Measurements from ENCODE around the gene MYDGF.

MYDGF gene

DNA sequence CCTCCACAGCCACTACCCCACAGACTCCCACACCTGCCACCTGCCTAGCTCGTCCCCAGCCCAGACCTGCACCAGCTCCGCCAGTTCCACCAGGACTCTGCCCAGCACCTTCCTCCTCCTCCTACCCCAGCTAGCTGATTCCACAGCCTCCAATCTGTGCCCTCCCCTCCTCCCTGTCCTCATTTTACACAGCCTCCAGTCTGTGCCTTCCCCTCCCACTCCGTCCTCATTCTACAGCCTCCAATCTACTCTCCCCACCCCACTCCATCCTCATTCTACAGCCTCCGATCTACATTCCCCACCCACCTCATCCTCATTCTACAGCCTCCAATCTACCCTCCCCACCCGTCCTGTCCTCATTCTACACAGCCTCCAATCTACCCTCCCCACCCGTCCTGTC lies 7.3 kb downstream of the MYDGF start:
- DNase-seq (ENCODE audit: insufficient read length): no peak
- peak; percentile 48 for FAIRE-seq
- TF ChIP-seq POLR2A (IDR thresholded peaks at IDR 0.05; ENCODE audit: low read depth, low read length): no peak
- no peak for TF ChIP-seq TAF1 (IDR thresholded peaks at IDR 0.05; ENCODE audit: borderline replicate concordance, low read depth, low read length)
- TF ChIP-seq POLR2AphosphoS5 (IDR thresholded peaks at IDR 0.05; ENCODE audit: low read depth, low read length): no peak

GRCh38 chr19:4662020-4662695 lies 8.0 kb downstream of the MYDGF start:
- TF ChIP-seq POLR2A (IDR thresholded peaks at IDR 0.05; ENCODE audit: low read depth, low read length): no peak
- no peak for TF ChIP-seq TAF1 (IDR thresholded peaks at IDR 0.05; ENCODE audit: borderline replicate concordance, low read depth, low read length)
- no peak for TF ChIP-seq POLR2AphosphoS5 (IDR thresholded peaks at IDR 0.05; ENCODE audit: low read depth, low read length)
- FAIRE-seq (no peak), DNase-seq (ENCODE audit: insufficient read length) (no peak)

DNA sequence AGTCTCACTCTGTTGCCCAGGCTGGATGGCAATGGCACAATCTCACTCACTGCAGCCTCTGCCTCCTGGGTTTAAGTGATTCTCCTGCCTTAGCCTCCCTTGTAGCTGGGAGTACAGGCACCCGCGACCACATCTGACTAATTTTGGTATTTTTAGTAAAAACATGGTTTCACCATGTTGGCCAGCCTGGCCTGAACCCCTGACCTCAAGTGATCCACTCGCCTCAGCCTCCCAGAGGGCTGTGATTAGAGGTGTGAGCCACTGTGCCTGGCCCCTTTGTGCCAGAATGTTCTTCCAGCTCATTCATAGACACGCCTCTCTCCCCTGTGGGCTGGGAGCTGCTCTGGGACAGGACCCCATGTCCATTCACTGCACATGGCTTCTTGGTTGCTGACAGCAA lies 9.1 kb downstream of the MYDGF start:
- TF ChIP-seq POLR2A (IDR thresholded peaks at IDR 0.05; ENCODE audit: low read depth, low read length) (no peak), POLR2AphosphoS5 (IDR thresholded peaks at IDR 0.05; ENCODE audit: low read depth, low read length) (no peak), TAF1 (IDR thresholded peaks at IDR 0.05; ENCODE audit: borderline replicate concordance, low read depth, low read length) (no peak)
- DNase-seq (ENCODE audit: insufficient read length) (no peak), FAIRE-seq (no peak)

DNA sequence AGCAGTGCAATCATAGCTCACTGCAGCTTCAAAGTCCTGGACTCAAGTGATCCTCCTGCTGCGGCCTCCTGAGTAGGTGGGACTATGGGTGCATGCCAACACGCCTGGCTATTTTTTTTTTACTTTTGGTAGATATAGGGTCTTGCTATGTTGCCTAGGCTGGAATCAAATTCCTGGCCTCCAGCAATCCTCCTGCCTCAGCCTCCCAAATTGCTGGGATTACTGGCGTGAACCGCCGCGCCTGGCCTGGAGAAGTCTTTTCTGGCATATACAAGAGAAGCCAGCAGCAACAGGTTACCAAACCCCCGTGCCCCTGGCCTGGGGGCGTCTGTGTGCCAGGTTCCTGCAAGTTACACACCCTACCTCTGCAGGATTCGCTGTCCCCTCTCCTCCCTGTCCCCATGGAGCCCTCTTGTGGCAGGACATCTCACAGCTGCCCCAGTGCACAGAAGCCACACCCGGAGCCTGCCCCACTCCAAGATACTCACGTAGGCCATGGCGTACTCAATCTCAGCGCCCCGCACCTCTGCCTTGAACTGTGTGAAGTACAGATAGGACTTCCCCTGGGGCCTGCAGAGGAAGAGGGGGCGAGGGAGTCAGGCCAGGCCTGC lies 9.9 kb downstream of the MYDGF start:
- no peak for DNase-seq (ENCODE audit: insufficient read length)
- no peak for TF ChIP-seq POLR2A (IDR thresholded peaks at IDR 0.05; ENCODE audit: low read depth, low read length)
- no peak for TF ChIP-seq TAF1 (IDR thresholded peaks at IDR 0.05; ENCODE audit: borderline replicate concordance, low read depth, low read length)
- no peak for FAIRE-seq

GRCh38 chr19:4657835-4658234 lies 12.3 kb downstream of the MYDGF start:
- TF ChIP-seq POLR2AphosphoS5 (IDR thresholded peaks at IDR 0.05; ENCODE audit: low read depth, low read length): no peak
- TF ChIP-seq TAF1 (IDR thresholded peaks at IDR 0.05; ENCODE audit: borderline replicate concordance, low read depth, low read length): no peak
- TF ChIP-seq POLR2A (IDR thresholded peaks at IDR 0.05; ENCODE audit: low read depth, low read length): no peak
- no peak for DNase-seq (ENCODE audit: insufficient read length)
- FAIRE-seq: no peak

- TF ChIP-seq POLR2A (IDR thresholded peaks at IDR 0.05; ENCODE audit: low read depth, low read length): 0 out of 2 replicates have a peak, but pooled peaks have one; percentile 30
- no peak; the same call in 1 of the 2 replicates for TF ChIP-seq POLR2AphosphoS5 (IDR thresholded peaks at IDR 0.05; ENCODE audit: low read depth, low read length)
- no peak for TF ChIP-seq TAF1 (IDR thresholded peaks at IDR 0.05; ENCODE audit: borderline replicate concordance, low read depth, low read length)
- no peak for FAIRE-seq
- no peak for DNase-seq (ENCODE audit: insufficient read length)
These were observed 12.9 kb downstream of the MYDGF start for GRCh38 chr19:4657262-4657661.

DNA sequence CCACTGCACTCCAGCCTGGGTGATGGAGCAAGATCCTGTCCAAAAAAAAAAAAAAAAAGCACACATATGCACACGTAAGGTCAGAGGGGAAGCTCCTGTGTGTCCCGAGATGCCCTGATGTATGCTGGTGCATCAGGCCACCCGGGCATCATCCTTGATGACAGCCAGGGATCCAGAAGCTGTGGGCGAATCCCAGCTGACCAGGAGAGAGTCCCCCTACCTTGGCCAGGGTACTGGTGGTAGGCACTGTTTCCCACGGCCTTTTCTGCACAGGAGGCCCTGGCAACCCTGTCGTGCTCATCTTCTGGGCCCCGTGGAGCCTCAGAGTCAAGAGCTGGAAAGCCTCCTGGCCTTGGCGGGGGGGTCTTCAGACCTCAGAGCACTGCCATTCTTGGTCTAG lies 14.0 kb downstream of the MYDGF start:
- FAIRE-seq (no peak), DNase-seq (ENCODE audit: insufficient read length) (no peak)
- TF ChIP-seq POLR2A (IDR thresholded peaks at IDR 0.05; ENCODE audit: low read depth, low read length) (no peak), POLR2AphosphoS5 (IDR thresholded peaks at IDR 0.05; ENCODE audit: low read depth, low read length) (0 out of 2 replicates have a peak, but pooled peaks have one; percentile 60), TAF1 (IDR thresholded peaks at IDR 0.05; ENCODE audit: borderline replicate concordance, low read depth, low read length) (no peak)

- FAIRE-seq (no peak), DNase-seq (ENCODE audit: insufficient read length) (no peak)
- TF ChIP-seq TAF1 (IDR thresholded peaks at IDR 0.05; ENCODE audit: borderline replicate concordance, low read depth, low read length) (no peak), POLR2AphosphoS5 (IDR thresholded peaks at IDR 0.05; ENCODE audit: low read depth, low read length) (0 out of 2 replicates have a peak, but pooled peaks have one; percentile 25), POLR2A (IDR thresholded peaks at IDR 0.05; ENCODE audit: low read depth, low read length) (no peak)
These were observed 15.4 kb downstream of the MYDGF start for GRCh38 chr19:4654437-4655361.

DNA sequence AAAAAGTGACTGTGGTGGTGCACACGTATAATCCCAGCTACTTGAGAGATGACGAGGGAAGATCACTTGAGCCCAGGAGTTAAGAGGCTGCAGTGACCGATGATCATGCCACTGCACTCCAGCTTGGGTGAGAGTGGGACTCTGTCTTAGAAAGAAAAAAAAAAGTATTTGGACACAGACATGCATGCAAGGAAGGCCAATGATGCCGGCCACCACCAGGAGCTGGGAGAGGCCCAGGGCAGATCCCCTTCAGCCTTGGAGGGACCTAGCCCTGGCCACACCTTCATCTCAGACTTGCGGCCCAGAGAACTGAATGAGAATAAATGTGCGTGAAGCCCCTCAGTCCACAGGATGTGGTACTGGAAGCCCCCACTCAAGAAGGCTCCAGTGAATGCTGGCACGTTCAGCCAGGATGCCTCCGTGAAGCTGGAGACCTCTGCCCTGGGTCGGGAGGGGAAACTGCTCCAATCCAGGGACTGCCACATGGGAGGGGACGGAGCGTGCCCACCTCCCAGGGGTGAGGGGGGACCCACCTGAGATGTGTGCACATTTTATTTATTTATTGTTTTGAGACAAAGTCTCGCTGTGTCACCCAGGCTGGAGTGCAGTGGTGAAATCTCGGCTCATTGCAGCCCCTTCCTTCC lies 16.2 kb downstream of the MYDGF start:
- FAIRE-seq (no peak), DNase-seq (ENCODE audit: insufficient read length) (no peak)
- TF ChIP-seq TAF1 (IDR thresholded peaks at IDR 0.05; ENCODE audit: borderline replicate concordance, low read depth, low read length): no peak
- TF ChIP-seq POLR2A (IDR thresholded peaks at IDR 0.05; ENCODE audit: low read depth, low read length): no peak
- TF ChIP-seq POLR2AphosphoS5 (IDR thresholded peaks at IDR 0.05; ENCODE audit: low read depth, low read length): no peak

DNA sequence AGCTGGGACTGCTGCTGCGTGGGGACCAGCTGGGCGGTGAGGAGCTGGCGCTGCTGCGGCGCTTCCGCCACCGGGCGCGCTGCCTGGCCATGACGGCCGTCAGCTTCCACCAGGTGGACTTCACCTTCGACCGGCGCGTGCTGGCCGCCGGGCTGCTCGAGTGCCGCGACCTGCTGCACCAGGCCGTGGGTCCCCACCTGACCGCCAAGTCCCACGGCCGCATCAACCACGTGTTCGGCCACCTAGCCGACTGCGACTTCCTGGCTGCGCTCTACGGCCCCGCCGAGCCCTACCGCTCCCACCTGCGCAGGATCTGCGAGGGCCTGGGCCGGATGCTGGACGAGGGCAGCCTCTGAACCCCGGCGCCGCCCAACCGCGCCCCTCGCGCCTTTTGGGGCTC lies 18.1 kb downstream of the MYDGF start:
- no peak for FAIRE-seq
- TF ChIP-seq POLR2AphosphoS5 (IDR thresholded peaks at IDR 0.05; ENCODE audit: low read depth, low read length) (no peak), TAF1 (IDR thresholded peaks at IDR 0.05; ENCODE audit: borderline replicate concordance, low read depth, low read length) (no peak), POLR2A (IDR thresholded peaks at IDR 0.05; ENCODE audit: low read depth, low read length) (no peak)
- DNase-seq (ENCODE audit: insufficient read length): no peak

GRCh38 chr19:4650159-4650558 lies 20.0 kb downstream of the MYDGF start:
- FAIRE-seq (no peak), DNase-seq (ENCODE audit: insufficient read length) (no peak)
- TF ChIP-seq POLR2A (IDR thresholded peaks at IDR 0.05; ENCODE audit: low read depth, low read length) (no peak), POLR2AphosphoS5 (IDR thresholded peaks at IDR 0.05; ENCODE audit: low read depth, low read length) (no peak), TAF1 (IDR thresholded peaks at IDR 0.05; ENCODE audit: borderline replicate concordance, low read depth, low read length) (no peak)
